ENCODE measurements around the gene CIAO2A.

DNA sequence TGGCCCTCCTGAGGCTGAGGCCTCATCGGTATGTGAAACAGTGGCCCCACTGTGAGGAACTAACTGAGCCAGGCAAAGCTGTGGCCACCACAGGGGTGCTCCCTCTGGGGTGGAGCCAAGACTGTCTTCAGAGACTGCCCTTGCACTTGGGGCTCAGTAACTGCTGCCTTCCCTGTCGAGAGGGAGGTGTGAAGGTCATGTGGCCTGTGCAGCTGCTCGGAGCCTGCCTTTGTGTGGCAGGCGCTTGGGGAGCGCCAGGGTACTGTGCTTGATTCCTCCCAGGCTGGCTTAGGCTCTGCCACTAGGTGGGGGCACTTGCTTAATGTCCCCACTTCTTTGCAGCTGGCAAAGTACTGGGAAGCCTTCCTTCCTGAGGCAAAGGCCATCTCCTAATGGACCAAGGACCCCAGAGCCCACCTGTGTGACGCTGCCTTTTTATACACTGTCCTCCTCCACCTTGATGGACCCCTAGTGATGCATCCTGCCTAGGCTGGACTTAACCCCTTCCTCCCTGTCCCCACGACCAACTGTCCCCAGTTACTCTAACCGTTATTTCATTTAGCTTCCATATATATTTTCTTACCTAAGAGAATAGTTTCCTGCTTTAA lies 43.7 kb upstream of the CIAO2A start:
- TF ChIP-seq CTCF (IDR thresholded peaks at IDR 0.05; ENCODE audit: insufficient read depth, low read length) (no peak), POLR2AphosphoS5 (IDR thresholded peaks at IDR 0.05; ENCODE audit: low read depth) (no peak)
